ENCODE measurements around the gene IGF1.
"Not testable (repeated sequence)": the region's sequence is repeated elsewhere in the genome, so short reads cannot be mapped to it uniquely, and the experiment has no call there.

The IGF1 gene

DNA sequence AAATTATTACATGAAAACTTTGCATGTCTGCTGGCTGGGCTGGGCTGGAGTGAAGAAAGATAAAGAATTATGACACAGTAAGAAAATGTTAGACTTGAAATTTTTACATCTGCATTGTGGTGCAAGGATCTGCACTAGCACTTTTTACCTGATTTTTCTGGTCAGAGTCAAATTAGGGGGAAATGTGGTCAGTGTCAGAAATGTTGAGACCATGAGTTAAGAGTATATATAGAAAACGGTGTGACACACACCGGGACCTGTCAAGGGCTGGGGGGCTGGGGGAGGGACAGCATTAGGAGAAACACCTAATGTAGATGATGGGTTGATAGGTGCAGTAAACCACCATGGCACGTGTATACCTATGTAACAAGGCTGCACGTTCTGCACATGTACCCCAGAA, 90.3 kb downstream of the IGF1 start:
- DNase-seq (ENCODE audit: low read depth in 3 of 3, low spot score in 1 of 3): no peak

- no peak for DNase-seq (ENCODE audit: low read depth in 3 of 3, low spot score in 1 of 3)
Observed at GRCh38 chr12:102388469-102388868, 91.9 kb downstream of the IGF1 start.

DNA sequence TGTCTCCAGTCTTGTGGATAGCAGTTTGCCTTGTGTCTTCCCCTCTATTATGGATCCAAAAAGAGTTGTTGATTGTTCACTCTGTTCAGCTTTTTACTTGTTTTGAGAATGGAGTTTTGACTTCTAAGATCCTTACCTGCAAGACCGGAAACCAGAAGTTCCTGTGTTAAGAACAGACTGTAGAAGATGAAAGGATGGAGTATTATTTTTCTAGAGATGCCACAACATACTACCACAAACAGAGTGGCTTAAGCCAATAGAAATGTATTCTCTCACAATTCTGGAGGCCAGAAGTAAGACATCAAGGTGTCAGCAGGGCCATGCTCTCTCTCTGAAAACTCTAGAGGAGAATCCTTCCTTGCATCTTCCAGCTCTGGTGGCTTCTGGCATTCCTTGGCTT, 95.0 kb downstream of the IGF1 start:
- DNase-seq (ENCODE audit: low read depth in 3 of 3, low spot score in 1 of 3): no peak

GRCh38 chr12:102379346-102380162, 100.8 kb downstream of the IGF1 start:
- DNase-seq (ENCODE audit: low read depth in 3 of 3, low spot score in 1 of 3): no peak

DNA sequence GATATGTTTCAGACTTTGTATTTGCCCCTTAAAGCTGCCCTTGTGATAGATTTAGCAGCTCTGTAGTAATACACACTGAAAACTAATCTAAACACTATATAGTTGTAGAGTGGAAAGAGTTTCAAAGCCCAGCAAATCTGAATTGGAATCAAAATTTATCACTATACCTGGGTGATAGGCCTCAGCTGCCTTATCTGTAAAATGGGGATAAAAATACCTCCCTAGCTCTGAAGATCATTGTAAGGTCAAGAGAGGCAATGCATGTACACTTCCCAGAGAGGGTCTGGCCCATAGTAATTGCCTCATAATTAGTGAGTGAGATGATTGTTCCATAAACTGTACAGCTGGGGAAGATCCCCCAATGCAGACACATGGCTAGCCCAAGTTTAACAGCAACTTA, 103.6 kb downstream of the IGF1 start:
- no peak for DNase-seq (ENCODE audit: low read depth in 3 of 3, low spot score in 1 of 3)

DNA sequence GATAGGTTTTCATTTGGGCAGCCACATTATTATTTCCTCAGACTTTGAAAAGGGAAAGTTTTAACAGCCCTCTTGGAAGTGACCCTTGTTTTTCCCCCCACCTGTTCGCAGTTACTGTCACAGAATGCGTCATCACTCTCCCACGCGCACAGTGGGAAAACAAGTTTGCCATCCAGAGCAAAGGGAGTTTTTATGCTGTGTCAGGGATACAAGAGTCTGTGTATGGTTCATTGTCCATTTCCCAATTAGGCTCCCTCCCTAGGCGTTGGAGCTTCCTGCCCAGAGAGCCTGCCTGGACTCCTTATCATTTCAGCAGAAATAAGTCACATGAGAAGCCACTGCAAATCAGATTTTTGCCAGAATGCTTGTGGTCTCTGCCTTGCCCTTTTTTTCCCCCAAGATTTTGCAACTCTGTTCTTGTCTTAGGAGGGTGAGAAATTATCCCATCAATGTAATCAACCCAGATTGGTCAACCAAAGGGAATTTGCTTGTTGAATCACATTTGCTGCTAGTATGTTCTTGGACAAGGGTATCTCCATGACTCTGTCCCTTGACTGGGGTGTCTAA, 104.1 kb downstream of the IGF1 start:
- DNase-seq (ENCODE audit: low read depth in 3 of 3, low spot score in 1 of 3): no peak

- no peak for DNase-seq (ENCODE audit: low read depth in 3 of 3, low spot score in 1 of 3)
Observed at GRCh38 chr12:102374190-102374589, 106.2 kb downstream of the IGF1 start.

DNA sequence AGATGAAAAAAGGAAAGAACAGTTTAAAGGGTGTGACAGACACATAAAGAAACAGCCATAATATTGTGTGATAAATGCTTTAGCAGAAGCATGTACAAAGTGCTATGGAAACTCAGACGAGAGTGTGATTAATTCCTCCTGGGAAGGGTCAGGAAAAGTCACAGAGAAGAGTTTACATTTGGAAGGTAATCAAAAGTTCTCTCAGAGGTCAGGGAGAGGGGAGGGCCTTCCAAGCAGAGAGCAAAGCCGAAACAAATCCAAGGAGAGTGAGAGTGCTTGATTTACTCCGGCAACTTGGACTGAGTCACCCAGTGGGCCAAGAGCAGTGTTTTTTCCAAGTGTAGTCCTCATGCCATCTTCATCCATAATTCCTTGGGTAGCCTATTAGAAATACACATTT, 108.3 kb downstream of the IGF1 start:
- DNase-seq (ENCODE audit: low read depth in 3 of 3, low spot score in 1 of 3): no peak

GRCh38 chr12:102371165-102371564, 109.2 kb downstream of the IGF1 start:
- no peak for DNase-seq (ENCODE audit: low read depth in 3 of 3, low spot score in 1 of 3)

DNA sequence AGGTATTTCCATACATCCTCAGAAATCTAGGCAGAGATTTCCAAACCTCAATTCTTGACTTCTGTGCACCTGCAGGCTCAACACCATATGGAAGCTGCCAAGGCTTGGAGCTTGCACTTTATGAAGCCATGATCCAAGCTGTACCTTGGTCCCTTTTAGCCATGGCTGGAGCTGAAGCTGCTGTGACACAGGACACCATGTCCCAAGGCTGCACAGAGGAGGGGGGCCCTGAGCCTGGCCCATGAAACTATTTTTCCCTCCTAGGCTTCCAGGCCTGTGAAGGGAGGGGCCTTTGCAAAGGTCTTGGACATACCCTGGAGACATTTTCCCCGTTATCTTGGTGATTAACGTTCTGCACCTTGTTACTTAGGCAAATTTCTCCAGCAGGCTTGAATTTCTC, 110.5 kb downstream of the IGF1 start:
- no peak for DNase-seq (ENCODE audit: low read depth in 3 of 3, low spot score in 1 of 3)

DNA sequence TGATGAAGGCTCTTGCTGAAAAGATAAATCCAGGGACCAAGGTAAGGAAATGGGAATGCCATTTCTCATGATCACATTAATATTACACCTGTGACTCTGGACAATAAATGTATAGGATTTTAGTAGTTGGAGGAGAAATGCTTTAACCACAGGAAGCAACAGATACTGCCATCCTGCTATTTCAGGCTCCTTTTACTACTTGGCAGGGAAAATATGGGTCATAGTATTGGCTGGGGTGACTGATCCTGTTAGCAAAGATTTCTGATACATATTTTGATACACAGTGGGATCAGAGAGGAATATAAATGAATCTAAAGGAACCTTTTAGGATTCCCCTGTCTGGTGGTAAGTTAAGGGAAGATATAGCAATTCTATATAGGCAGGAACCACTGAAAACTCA, 115.0 kb downstream of the IGF1 start:
- DNase-seq (ENCODE audit: low read depth in 3 of 3, low spot score in 1 of 3): no peak

DNA sequence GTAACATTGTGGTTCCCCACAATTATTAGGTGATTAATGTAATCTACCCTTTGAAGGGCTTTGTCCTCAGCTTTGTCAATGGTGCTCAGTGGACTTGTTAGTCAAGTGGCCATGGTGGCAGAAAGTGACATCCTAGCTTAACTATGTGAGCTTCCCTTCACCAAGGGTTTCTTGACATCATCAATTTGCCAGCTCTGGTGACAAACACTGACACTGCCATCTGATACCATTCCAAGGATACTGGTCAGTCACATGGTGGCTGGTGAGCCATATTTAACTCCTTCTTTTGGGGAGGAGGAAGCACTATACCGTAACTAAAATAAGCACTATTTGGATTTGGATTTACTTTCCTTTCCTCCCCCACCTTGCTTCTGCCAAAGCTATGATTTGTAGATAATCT, 115.7 kb downstream of the IGF1 start:
- DNase-seq (ENCODE audit: low read depth in 3 of 3, low spot score in 1 of 3): no peak

DNA sequence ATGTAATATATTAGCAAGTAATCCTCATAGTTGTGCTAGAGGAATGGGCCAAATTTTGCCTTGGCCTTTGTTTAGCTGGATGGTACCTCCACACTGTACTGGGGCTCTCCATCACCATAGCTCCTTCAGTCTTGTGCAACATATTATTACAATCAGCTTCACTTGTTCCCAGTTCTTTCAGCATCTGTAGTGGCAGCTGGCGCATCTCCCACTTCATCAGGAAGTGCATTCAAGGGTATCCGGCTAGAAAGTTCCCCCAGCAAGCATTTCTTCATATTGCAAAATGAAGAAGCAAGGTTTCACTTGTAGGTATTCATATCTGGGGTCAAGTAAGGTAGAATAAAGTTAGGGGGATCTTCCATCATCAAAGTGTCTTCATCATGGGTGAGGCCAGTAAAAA, 123.7 kb downstream of the IGF1 start:
- DNase-seq (ENCODE audit: low read depth in 3 of 3, low spot score in 1 of 3): no peak

- not testable (repeated sequence) for DNase-seq (ENCODE audit: low read depth in 3 of 3, low spot score in 1 of 3)
Observed at GRCh38 chr12:102354281-102354680, 126.1 kb downstream of the IGF1 start.

DNA sequence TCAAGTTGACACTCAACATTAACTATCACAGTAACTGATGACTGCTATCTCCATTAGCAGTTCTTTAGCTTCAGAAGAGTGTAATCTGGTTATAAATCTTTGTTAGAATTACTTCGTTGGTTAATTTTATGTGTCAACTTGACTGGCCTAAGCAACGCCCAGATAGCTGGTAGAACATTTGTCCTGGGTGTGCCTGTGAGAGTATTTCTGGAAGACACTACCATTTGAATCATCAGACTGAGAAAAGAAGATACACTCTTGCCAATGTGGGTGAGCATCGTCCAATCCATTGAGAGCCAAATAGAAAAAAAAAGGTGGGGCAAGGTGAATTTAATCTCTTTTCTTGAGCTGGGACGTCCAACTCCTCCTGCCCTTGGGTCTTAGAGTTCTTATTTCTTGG, 129.0 kb downstream of the IGF1 start:
- DNase-seq (ENCODE audit: low read depth in 3 of 3, low spot score in 1 of 3): no peak

DNA sequence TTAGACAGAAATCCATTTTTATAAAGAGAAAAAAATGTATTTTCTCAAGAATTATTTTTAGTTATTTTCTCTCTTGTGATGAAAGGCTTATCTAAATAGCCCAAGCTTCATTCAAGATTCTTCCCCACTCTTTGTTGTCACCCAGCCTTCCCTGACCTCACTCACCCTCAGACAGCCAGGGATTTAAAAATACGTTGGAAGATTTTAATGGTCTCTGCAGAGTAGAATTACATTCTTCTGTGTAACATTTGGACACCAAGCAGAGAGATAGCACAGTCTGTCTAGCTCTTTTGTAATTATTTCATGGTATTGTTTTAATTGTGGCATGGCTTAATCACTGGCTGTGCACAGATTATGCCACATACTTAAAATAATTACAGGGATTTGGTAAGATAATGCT, 130.3 kb downstream of the IGF1 start:
- DNase-seq (ENCODE audit: low read depth in 3 of 3, low spot score in 1 of 3): no peak

GRCh38 chr12:102349079-102349478, 131.3 kb downstream of the IGF1 start:
- DNase-seq (ENCODE audit: low read depth in 3 of 3, low spot score in 1 of 3): no peak

DNA sequence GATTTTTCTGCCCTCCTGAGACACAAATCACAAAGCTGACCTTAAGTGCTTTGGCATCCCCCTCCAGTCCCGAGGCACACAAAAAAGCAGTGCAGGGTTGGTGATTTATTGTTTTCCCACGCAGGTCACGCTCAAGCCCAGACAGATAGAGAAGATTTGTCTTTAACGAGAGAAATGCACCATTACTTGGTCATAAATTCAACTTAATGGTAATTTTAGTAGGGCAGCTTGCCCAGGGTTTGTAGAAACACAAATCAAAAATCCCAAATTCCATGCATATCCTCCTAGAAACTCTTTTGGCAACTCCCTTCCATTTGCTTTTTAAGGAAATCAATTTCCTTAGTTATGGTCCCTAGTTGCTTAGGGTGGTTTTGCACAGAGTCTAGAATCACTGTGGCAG, 132.6 kb downstream of the IGF1 start:
- no peak for DNase-seq (ENCODE audit: low read depth in 3 of 3, low spot score in 1 of 3)
